NCI-H226 (cell line): ENCODE measurements around the gene MTERF2.
"Not testable (repeated sequence)": the region's sequence is repeated elsewhere in the genome, so short reads cannot be mapped to it uniquely, and the experiment has no call there.

ENCODE experiments used
- DNase-seq: peaks from one replicate; pipeline ENCODE4 v3.0.0-alpha.2; 2015

Gene MTERF2, protein sequence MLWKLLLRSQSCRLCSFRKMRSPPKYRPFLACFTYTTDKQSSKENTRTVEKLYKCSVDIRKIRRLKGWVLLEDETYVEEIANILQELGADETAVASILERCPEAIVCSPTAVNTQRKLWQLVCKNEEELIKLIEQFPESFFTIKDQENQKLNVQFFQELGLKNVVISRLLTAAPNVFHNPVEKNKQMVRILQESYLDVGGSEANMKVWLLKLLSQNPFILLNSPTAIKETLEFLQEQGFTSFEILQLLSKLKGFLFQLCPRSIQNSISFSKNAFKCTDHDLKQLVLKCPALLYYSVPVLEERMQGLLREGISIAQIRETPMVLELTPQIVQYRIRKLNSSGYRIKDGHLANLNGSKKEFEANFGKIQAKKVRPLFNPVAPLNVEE

DNA sequence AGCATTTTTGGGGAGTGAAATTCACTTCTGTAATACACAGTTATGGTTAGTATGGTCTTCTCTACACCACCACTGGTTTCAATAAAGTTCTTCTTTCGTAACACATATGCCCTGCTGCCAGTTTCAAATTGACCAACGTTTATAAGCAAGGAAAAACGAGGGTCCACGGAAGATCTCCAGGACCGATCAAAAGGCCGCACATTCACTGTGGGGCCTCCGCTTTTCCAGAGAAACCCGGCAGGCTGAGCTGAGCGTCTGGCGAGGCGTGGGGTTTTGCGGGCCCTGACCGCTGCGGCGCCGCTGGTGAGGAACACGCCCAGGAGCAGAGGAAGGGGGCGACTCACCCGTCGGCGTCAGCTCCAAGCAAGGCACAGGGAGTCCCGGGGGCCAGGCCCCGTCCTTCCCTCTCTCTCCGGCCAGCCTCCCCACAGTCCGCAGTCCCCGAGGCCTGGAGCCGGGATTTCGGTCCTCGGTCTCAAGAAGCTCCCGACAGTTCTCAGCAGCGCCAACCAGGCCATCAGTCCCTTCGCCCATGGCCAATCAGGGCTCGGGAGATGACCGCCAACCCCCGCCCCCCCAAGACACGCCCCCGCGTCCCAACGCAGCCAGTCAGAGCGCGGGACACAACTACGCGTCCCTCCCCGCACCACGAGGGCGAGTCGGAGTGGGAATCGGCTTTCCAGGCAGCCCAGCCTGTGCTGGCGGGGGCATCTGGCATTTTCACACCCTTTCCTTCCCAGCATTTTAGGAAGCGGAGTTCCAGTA, at the start of gene MTERF2:
TSS of gene MTERF2 (minus strand) at position 522 of the 765 bp plus-strand sequence. CDS start 8,432 bp downstream, outside the sequence.
- DNase-seq = peak; percentile 94

DNA sequence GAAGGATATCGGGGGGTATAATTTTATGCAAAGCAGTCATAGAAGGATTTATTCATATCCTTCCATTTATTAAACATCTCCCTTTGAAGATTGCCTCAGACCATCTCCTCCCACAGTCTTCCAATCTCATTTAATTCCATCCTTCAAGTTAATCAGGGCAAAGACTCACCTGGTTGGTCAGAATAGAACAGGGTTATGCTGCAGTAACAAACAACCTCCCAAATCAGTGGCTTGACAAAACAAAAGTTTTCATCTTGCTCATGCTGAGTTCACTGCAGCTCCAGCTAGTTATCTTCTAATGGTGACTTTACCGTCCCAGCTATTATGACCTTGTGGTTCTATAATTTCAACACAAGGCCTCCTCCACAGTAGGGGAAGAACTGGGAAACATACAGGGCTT, 48.8 kb upstream of the MTERF2 start:
- no peak for DNase-seq

DNA sequence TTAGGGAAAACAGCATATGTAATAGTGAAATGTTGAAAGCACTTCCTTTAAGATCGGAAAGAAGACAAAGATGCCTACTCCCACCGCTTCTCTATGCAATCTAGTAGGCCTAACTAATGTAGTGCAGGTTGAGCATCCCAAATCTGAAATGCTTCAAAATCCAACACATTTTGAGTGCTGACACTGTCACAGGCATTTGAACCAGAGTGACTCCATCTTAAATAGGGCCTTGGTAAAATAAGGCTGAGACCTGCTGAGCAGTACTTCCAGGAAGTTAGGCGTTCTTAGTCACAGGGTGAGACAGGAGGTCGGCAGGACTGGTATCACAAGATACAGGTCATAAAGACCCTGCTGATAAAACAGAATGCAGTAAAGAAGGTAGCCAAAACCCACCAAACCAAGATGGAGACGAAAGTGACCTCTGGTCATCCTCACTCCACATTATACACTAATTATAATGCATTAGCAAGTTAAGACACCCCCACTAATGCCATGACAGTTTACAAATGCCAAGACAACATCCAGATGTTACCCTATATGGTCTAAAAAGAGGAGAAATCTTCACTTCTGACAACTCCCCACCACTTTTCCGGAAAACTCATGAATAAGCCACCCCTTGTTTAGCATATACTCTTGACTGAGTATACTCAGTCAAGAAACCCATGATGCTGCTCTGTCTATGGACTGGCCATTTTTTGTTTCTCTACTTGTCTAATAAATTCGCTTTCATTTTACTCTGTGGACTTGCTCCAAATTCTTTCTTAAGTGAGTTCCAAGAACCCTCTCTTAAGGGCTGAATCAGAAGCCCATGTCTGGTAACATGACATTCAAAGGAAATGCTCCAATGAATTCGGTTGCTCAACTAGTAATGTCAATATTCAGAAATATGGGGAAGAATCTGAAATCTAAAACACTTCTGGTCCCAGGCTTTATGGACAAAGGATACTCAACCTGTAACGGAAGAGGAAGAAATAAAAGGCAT, 47.1 kb upstream of the MTERF2 start:
- DNase-seq = no peak

DNA sequence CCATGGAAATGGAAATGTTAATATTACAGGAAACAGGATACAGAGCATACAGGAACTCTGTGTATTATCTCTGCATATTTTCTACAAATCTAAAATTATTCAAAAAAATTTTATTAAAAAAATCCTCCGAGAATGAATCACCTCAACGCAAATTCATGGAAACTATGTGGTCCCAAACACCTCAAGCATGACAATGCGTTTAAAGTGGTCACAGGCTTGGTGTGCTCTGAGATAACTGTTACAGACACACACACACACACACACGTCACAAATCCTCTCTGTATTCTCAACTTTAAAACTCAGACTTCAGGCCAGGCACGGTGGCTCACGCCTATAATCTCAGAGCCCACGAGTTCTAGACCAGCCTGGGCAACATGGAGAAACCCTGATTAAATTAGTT, 45.3 kb upstream of the MTERF2 start:
- DNase-seq = no peak

DNA sequence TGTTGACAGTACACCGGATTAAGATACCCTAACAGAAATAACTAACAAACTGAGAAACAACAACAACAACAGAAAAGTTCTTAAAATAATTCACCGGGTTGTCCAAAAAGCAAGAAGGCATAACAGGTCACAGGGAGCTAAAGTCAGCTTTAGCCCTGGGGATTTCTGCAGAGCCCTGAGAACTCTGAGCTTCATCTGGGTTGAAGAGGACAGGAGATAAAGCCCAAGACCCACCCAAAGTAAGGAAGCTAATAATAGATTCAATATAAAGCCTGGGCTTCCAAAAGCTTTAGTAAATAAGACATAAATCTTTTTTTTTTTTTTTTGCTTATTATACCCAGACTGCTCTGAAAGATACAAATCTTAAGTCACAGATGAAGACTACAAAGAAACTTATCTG, 44.1 kb upstream of the MTERF2 start:
- DNase-seq = no peak

DNA sequence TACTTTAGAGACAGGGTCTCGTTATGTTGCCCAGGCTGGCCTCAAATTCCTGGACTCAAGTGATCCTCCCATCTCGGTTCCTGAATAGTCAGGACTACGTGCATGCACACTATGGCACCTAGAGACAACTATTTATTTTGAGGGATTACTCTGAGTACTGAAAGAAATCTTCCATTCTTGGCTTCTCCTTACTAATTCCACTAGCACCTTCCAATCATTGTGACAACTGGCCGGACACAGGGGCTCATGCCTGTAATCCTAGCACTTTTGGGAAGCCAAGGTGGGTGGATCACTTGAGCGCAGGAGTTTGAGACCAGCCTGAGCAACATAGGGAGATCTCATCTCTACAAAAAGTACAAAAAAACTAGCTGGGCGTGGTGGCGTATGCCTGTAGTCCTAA, 42.1 kb upstream of the MTERF2 start:
- DNase-seq = no peak

DNA sequence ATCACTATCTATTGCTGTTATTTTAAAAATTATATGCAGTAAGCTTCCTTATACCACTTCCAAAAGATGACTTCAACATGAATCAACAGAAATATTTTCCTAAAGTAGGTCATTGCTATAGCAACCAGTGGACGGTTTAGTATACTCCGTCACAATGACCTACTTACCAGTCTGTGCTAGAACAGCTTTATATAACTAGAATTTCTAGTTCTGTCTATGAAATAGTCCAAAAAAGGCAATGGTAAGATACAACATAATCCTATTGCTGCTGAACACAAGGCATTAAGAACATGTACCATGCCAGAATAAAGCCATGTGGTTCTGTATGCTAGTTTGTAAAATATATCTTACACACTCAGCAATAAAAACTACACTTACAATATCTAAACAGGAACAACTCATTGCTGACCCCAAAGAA, 40.7 kb upstream of the MTERF2 start:
- peak; percentile 79 for DNase-seq

DNA sequence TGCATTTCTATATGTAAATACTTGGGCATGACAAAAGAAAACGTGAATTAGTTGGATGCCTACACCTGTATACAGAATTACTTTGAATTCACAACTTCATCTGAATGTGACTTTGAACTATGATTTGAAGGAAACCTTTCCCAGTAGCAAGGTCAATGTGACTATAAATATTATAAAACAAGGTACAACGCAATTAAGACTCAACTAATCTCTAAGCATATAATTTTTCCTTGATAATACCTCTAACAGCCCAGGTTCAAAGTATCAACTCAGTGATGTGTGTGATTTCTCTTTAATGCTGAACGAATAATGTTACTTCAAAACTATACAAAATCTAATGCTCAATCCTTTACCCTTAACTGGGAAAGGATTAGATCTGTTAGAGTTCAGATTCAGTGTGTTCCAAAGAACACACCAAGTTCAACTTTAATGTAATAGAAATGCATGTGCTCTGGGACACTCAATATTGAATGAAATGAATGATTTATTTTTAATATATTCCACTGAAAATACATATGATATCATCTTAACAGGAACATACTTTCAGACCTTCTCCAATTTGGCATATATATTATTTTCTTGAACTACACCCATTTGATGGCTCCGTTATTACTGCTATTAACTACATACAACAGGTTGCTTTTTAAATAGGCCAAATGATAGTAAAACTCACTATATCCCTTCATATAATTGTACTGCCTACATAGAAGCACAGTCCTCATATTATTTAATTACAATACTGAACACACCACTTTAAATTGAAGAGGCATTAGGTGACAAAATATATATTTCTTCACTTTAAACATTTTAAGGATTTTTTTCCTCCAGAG, 40.1 kb upstream of the MTERF2 start:
- no peak for DNase-seq

DNA sequence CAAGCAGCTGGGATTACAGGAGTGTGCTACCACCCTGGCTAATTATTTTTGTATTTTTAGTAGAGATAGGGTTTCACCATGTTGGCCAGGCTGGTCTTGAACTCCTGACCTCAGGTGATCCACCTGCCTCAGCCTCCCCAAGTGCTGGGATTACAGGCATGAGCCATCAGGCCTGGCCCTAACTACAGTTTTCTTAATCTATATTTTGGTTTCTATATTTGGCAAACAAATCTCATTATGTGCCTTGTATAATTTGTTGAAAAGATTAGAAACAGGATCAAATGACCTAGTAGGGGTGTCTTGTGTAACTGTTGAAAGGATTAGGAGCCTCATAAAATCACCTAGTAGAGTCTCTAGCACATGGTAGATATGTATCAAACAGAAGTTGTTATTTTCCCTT, 39.4 kb upstream of the MTERF2 start:
- DNase-seq = not testable (repeated sequence)

DNA sequence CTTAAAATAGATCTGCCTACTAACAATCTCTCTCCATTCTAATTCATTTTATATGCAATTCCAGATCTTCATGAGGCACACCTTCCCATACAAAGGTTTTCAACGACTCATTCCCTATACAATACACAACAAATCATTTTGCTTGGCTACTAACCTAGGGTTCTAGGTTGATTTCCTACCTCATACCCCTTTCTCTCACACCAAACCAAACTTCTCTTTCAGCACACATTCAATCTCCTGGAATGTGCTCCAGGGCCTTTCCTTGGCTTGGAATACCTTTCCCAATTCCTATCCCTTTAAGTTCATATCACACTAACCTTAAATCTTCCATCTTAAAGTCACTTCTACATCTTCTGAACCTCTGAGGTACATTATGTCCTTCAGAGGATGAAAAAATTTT, 38.7 kb upstream of the MTERF2 start:
- DNase-seq = peak; percentile 40

DNA sequence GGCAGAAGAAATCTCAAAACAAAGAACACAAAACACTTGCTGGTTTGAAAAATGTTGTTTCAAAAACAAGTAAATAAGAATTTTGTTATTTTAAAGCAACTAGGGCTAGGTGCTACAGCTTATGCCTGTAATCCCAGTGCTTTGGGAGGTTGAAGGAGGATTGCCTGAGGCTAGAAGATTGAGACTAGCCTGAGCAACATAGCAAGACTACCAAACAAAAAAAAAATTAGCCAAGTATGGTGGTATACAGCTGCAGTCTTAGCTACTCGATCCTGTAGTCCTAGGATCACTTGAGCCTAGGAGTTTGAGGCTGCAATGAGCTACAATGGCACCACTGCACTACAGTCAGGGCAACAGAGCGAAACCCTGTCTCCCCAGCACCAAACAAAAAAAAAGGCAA, 32.6 kb upstream of the MTERF2 start:
- DNase-seq = no peak

DNA sequence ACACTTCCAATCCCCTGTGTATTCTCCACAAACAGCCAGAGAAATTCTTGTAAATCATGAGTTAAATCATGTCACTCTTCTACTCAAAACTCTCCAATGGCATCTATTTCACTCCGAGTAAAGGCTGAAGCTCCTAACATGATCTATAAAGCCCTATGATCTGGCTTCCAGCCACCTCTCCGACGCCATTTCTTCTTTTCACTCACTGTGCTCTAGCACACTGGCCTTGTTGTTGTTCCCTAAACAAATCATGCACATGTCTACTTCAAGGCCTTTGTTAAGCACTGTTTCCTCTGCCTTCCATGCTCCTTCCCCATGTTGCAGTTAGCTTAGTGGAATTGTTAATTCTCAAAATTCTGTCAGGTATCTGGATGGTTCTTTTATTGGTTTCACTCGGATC, 30.1 kb upstream of the MTERF2 start:
- no peak for DNase-seq

DNA sequence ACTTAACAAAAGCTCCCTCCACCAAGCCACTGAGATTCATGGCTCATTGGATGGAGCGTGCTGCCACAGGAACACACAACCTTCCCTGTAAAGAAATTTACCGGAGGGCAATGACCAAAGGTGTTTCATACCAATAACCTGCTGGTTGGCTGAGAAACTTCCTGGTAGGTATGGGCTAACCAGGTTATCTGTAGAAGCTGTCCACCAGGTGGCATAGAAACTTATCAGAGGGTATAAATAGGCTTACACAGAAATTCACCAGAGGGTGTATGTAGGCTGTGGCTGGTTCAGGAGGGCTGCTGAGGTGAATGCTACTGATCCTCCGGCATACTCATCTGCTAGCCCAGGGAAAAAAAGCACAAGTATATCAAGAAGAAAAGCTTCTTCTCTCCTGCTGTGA, 27.1 kb upstream of the MTERF2 start:
- DNase-seq = peak; percentile 7

DNA sequence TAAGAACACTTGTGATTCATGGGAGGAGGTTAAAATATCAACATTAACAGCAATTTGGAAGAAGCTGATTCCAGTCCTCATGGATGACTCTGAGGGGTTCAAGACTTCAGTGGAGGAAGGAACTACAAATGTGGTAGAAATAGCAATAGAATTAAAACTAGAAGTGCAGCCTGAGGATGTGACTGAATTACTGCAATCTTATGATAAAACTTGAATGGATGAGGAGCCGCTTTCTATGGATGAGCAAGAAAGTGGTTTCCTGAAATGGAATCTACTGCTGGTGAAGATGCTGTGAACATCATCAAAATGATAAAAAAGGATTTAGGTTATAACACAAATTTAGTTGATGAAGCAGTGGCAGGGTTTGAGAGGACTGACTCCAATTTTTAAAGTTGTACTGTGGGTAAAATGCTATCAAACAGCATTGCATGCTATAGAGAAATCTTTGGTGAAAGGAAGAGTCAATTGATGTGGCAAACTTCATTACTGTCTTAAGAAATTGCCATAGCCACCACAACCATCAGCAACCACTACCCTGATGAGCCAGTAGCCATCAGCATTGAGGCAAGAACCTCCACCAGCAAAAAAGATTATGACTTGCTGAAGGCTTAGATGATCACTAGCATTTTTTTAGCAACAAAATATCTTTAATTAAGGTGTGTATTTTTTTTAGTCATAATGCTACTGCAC, 25.9 kb upstream of the MTERF2 start:
- no peak for DNase-seq

DNA sequence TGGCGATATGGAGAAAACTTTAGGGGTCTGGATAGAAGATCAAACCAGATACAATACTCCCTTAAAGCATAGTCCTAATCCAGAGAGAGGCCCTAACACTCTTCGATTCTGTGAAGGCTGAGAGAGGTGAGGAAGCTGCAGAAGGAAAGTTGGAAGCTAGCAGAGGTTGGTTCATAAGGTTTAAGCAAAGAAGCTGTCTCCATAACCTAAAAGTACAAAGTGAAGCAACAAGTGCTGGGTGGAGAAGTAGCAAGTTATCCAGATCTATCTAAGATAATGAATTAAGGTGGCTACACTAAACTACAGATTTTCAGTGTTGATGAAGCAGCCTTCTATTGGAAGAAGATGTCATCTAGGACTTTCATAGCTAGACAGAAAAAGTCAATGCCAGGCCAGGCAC, 24.6 kb upstream of the MTERF2 start:
- no peak for DNase-seq

DNA sequence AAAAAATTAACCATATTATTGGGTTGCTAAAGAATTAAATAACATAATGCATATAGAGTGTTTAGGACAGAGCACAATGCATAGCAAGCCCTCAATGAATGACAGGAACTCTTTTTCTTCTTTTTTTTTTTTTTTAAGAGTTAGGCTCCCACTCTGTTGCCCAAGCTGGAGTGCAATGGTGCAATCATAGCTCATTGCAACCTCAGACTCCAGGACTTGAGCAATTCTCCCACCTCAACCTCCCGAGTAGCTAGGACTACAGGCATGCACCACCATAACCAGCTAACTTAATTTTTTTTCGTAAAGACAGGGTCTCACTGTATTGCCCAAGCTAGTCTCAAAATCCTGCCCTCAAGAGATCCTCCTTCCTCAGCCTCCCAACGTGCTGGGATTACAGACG, 20.5 kb upstream of the MTERF2 start:
- no peak for DNase-seq

DNA sequence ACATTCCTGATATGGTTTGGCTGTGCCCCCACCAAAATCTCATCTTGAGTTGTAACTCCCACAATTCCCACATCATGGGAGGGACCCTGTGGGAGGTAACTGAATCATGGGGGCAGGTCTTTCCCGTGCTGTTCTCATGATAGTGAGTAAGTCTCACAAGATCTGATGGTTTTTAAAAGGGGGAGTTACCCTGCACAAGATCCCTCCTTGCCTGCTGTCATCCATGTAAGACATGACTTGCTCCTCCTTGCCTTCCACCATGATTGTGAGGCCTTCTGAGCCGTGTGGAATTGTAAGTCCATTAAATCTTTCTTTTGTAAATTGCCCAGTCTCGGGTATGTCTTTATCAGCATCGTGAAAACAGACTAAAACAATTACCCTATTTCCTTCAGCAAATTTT, 15.7 kb upstream of the MTERF2 start:
- not testable (repeated sequence) for DNase-seq

DNA sequence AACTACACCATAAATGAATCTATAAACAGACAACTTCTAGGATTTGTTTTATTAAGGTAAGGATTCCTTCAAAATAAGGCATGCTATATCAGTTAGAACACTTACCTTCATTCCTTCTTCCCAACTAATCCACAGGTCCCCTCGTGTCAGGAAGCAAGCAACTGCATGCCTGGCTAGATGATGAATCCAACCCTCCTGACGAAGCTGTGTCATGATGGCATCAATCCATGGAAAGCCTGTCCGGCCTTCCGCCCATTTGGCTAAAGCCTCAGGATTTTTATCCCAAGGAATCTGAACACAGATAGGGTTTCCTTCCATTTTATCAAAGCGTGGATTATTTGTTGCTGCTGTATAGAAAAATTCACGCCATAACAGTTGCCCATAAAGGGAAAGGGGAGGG, 12.5 kb upstream of the MTERF2 start:
- no peak for DNase-seq

DNA sequence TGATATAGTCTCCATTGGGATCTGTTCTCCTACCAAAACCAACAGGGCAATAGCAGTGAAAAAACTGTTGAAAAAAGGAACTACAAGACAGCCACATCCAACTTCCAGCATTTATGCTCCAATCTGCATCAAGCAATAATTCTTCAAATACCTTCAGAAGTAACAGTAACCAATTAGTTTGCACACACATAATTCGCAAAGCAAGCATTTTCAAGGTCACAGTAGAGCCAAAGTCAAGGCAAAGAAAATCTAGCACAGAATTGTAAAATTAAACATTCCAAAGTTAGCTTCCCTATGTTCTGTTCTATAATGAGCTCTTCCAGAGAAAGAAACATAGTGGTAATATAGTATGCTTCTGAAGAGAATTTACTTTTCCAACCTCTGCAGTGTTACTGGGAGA, 11.0 kb upstream of the MTERF2 start:
- DNase-seq = no peak

DNA sequence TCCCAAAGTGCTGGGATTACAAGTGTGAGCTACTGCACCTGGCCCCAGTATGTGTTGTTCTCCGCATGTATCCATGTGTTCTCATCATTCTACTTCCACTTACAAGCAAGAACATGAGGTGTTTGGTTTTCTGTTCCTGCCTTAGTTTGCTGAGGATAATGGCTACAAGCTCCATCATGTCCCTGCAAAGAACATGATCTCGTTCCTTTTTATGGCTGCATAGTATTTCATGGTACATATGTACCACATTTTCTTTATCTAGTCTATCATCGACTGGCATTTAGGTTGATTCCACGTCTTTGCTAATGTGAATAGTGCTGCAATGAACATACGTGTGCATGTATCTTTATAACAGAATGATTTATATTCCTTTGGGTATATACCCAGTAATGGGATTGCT, 9.2 kb upstream of the MTERF2 start:
- DNase-seq = not testable (repeated sequence)

DNA sequence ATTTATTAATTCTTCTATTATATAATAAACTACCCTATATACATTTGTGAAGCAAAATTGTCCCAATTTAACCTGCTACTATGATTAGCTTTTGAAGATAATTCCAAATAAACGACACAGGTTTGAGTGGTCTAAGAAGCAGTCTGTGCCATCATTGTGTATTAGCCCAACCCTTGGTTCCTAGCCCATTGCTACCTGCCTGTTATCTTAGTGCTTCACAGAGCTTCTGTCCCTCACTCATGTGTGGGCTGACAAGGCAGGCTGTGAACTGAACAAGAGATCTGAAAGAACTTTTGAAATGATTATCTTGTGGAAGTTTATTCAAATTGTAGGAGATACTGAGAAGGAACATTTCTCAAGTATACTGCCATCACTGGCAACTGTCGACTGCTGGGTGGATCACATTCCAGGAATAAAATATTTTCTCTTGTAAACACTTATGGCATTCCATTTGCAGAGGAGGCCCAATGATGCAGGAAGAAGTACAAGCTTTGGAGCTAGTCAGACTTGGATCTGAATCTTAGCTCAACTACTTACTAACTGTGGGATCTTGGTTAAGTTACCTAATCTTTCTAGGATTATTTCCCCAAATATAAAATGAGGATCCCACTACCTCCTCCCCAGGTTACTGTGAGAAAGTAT, 7.8 kb upstream of the MTERF2 start:
- DNase-seq = peak; percentile 42
